Lower leg skin (tissue), 3 donors: ENCODE measurements around the gene ANO2.

Experiments used
- POLR2A ChIP-seq, 2 donors: fragments of 450-650 bp; IDR thresholded peaks; one replicate each; pipeline ENCODE4 v1.6.1; 2016 to 2017; ENCODE audit warnings: antibody characterized with exemption in 2 of 2, mild to moderate bottlenecking in 1 of 2, moderate library complexity in 1 of 2
- TF ChIP-seq, protein P1 (sequence below), 3 donors: fragments of 450-650 bp; IDR thresholded peaks; one replicate each; pipeline ENCODE4 v1.5.1; 2016; ENCODE audit warnings: antibody characterized with exemption in 3 of 3, mild to moderate bottlenecking in 3 of 3, moderate library complexity in 2 of 3

DNA sequence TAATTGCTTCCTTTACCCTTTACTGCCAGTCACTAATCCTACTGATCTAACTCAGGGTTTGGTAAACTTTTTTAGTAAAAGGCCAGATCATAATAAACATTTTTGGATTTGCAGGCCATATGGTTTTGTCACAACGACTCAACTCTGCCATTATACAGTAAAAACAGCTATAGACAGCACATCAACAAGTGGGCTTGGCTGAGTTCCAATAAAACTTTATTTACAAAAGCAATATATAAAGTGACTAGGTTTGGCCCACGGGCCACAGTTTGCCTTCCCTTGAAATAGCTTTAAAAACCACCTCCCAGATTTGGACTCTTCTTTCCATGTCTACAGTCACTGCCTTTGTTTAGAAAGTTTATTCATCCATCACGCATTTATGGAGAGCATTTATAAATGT lies 366.3 kb downstream of the ANO2 start:
- TF ChIP-seq, protein P1, sequence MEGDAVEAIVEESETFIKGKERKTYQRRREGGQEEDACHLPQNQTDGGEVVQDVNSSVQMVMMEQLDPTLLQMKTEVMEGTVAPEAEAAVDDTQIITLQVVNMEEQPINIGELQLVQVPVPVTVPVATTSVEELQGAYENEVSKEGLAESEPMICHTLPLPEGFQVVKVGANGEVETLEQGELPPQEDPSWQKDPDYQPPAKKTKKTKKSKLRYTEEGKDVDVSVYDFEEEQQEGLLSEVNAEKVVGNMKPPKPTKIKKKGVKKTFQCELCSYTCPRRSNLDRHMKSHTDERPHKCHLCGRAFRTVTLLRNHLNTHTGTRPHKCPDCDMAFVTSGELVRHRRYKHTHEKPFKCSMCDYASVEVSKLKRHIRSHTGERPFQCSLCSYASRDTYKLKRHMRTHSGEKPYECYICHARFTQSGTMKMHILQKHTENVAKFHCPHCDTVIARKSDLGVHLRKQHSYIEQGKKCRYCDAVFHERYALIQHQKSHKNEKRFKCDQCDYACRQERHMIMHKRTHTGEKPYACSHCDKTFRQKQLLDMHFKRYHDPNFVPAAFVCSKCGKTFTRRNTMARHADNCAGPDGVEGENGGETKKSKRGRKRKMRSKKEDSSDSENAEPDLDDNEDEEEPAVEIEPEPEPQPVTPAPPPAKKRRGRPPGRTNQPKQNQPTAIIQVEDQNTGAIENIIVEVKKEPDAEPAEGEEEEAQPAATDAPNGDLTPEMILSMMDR (IDR thresholded peaks at IDR 0.05), result no peak
- TF ChIP-seq POLR2A (IDR thresholded peaks at IDR 0.05), result no peak
